ENCODE data around the gene CCDC190.
"Not testable (repeated sequence)": the region's sequence is repeated elsewhere in the genome, so short reads cannot be mapped to it uniquely, and the experiment has no call there.

Gene CCDC190

GRCh38 chr1:162832470-162832869 is 28.5 kb downstream of the CCDC190 start:
- no peak for DNase-seq (ENCODE audit: low read depth in 2 of 2)

- no peak for DNase-seq (ENCODE audit: low read depth in 2 of 2)
These were observed 31.7 kb downstream of the CCDC190 start for GRCh38 chr1:162829268-162829667.

- DNase-seq (ENCODE audit: low read depth in 2 of 2) = no peak
These were observed 37.0 kb downstream of the CCDC190 start for GRCh38 chr1:162823771-162824525.

- no peak for DNase-seq (ENCODE audit: low read depth in 2 of 2)
These were observed 37.7 kb downstream of the CCDC190 start for GRCh38 chr1:162823231-162823630.

GRCh38 chr1:162822391-162823200 is 38.4 kb downstream of the CCDC190 start:
- no peak for DNase-seq (ENCODE audit: low read depth in 2 of 2)

GRCh38 chr1:162818666-162819065 is 42.3 kb downstream of the CCDC190 start:
- DNase-seq (ENCODE audit: low read depth in 2 of 2) = not testable (repeated sequence)

GRCh38 chr1:162818136-162818535 is 42.8 kb downstream of the CCDC190 start:
- not testable (repeated sequence) for DNase-seq (ENCODE audit: low read depth in 2 of 2)

- not testable (repeated sequence) for DNase-seq (ENCODE audit: low read depth in 2 of 2)
These were observed 48.6 kb downstream of the CCDC190 start for GRCh38 chr1:162812357-162812756.

GRCh38 chr1:162807503-162807902 is 53.5 kb downstream of the CCDC190 start:
- DNase-seq (ENCODE audit: low read depth in 2 of 2) = not testable (repeated sequence)

Data from fibroblast of skin of left quadriceps (primary cell).